ENCODE data around the gene ARSJ. TPM values are rescaled to one million over a fixed set of nuclear protein-coding genes. Genes with fewer than 3 reads are reported as not detected.

Gene ARSJ
- total RNA-seq, 4 donors from 2014 or later: 1.0 to 3.3 (median 1.4) TPM

DNA sequence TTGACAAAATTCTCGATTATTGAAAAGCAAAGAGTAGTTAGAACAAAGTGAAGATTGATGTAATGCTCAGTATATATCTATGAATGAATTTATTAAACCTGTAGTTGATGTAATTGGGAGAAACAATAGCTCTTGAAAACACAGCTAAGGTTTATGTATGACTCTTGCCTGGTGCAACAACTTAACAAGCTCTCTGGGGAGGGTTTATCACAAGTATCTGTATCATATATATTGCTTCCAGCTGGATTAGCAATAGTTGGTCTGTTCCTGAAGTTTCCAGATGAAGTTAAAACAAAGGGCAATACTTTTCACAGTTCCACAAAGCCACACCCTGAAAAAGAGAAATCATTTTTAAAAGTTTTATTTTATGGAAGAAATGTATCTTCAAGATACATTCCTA, 91.4 kb downstream of the ARSJ start:
- Histone ChIP-seq H3K27ac (no peak overlapping the region), H3K27me3 (no peaks in the 10 kb centered on the region), H3K9me3 (no peaks in the 10 kb centered on the region), H3K36me3 (no peaks in the 10 kb centered on the region), H3K4me3 (no peak overlapping the region), H3K4me1 (no peaks in the 10 kb centered on the region)
- TF ChIP-seq POLR2A (IDR thresholded peaks at IDR 0.05): no peak
- TF ChIP-seq, protein P1, sequence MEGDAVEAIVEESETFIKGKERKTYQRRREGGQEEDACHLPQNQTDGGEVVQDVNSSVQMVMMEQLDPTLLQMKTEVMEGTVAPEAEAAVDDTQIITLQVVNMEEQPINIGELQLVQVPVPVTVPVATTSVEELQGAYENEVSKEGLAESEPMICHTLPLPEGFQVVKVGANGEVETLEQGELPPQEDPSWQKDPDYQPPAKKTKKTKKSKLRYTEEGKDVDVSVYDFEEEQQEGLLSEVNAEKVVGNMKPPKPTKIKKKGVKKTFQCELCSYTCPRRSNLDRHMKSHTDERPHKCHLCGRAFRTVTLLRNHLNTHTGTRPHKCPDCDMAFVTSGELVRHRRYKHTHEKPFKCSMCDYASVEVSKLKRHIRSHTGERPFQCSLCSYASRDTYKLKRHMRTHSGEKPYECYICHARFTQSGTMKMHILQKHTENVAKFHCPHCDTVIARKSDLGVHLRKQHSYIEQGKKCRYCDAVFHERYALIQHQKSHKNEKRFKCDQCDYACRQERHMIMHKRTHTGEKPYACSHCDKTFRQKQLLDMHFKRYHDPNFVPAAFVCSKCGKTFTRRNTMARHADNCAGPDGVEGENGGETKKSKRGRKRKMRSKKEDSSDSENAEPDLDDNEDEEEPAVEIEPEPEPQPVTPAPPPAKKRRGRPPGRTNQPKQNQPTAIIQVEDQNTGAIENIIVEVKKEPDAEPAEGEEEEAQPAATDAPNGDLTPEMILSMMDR (IDR thresholded peaks at IDR 0.05): no peak
- no peak for DNase-seq

- Histone ChIP-seq H3K4me3 (no peak overlapping the region), H3K36me3 (no peaks in the 10 kb centered on the region), H3K4me1 (no peaks in the 10 kb centered on the region), H3K27me3 (no peaks in the 10 kb centered on the region), H3K9me3 (no peaks in the 10 kb centered on the region), H3K27ac (no peak overlapping the region)
- TF ChIP-seq POLR2A (IDR thresholded peaks at IDR 0.05): no peak
- TF ChIP-seq, protein P1 (IDR thresholded peaks at IDR 0.05): no peak
- no peak for DNase-seq
These were observed 94.2 kb downstream of the ARSJ start for GRCh38 chr4:113885291-113885690.

- H3K4me3 ChIP-seq: no peak overlapping the region
- H3K27me3 ChIP-seq: no peaks in the 10 kb centered on the region
- H3K36me3 ChIP-seq: no peaks in the 10 kb centered on the region
- no peak for TF ChIP-seq POLR2A (IDR thresholded peaks at IDR 0.05)
- TF ChIP-seq, protein P1 (IDR thresholded peaks at IDR 0.05): no peak
- no peak for DNase-seq
- H3K4me1 ChIP-seq: no peaks in the 10 kb centered on the region
- H3K27ac ChIP-seq: no peak overlapping the region
- H3K9me3 ChIP-seq: no peaks in the 10 kb centered on the region
These were observed 94.8 kb downstream of the ARSJ start for GRCh38 chr4:113884655-113885054.

DNA sequence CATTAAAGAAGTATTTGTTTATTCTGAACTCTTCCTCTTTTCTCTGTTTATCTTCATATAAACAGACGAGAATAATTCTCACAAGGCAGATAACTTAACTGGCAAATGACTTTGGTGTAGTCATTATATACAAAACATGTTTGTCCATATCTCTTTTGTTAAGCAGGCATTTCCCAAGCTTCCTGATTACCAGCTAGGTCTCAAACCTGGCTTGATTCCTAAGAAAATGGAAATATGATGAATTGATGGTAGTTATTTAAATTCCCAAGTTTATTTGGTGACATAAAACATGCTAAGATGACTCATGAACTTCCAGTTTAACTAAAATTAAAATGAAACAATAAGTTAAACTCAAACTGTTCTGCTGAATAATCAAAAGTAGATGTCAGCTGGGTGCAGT, 96.8 kb downstream of the ARSJ start:
- Histone ChIP-seq H3K36me3 (no peaks in the 10 kb centered on the region), H3K4me1 (no peaks in the 10 kb centered on the region), H3K9me3 (no peaks in the 10 kb centered on the region), H3K27ac (no peak overlapping the region), H3K4me3 (no peak overlapping the region), H3K27me3 (no peaks in the 10 kb centered on the region)
- no peak for DNase-seq
- TF ChIP-seq, protein P1 (IDR thresholded peaks at IDR 0.05): no peak
- no peak for TF ChIP-seq POLR2A (IDR thresholded peaks at IDR 0.05)

DNA sequence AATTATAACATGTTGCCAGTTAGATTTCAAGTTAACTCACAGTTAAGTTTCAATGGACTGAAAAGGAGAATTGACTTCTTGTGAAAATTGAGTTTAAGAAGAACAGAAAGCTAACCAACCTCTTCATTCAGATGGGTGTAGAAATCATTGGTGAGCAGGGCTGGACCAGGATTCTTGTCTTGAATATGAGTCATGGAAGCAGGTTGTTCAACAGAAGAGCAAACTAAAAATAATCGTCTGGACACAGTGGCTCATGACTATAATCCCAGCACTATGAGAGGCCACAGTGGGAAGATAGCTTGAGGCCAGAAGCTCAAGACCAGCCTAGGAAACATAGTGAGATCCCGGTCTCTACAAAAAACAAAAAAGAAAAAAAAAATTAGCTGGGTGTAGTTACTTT, 98.2 kb downstream of the ARSJ start:
- H3K36me3 ChIP-seq: no peaks in the 10 kb centered on the region
- H3K9me3 ChIP-seq: no peaks in the 10 kb centered on the region
- H3K4me1 ChIP-seq: no peaks in the 10 kb centered on the region
- no peaks in the 10 kb centered on the region for H3K27me3 ChIP-seq
- no peak overlapping the region for H3K4me3 ChIP-seq
- no peak for TF ChIP-seq POLR2A (IDR thresholded peaks at IDR 0.05)
- TF ChIP-seq, protein P1 (IDR thresholded peaks at IDR 0.05): no peak
- H3K27ac ChIP-seq: no peak overlapping the region
- DNase-seq: no peak

Data from Peyer's patch (tissue), 4 donors.